SK-N-SH (cell line): ENCODE data around the gene PDZRN4.

Experiments used
- CTCF ChIP-seq: fragments of 200-600 bp; sonication (generic); IDR thresholded peaks from 2 replicates; pipeline ENCODE4 v1.6.1; 2017; ENCODE audit warnings: antibody characterized with exemption, mild to moderate bottlenecking, moderate library complexity
- ELF1 ChIP-seq: IDR thresholded peaks from 2 replicates; pipeline ENCODE4 v1.4.0; 2012
- EP300 ChIP-seq, 2 experiments: IDR thresholded peaks; 2 replicates each; pipeline versions ENCODE4 v1.4.0 to v1.6.1; 2012; ENCODE audit warnings: borderline replicate concordance in 1 of 2, low read depth in 1 of 2, low read length in 1 of 2
- NFIC ChIP-seq: IDR thresholded peaks from 2 replicates; pipeline ENCODE4 v1.4.0; 2012; ENCODE audit warnings: borderline replicate concordance
- POLR2AphosphoS5 ChIP-seq: IDR thresholded peaks from 2 replicates; pipeline ENCODE4 v1.6.1; 2012; ENCODE audit warnings: low read depth, low read length
- RCOR1 ChIP-seq: fragments of 150-350 bp; IDR thresholded peaks from 2 replicates; pipeline ENCODE4 v1.6.1; 2017; ENCODE audit warnings: antibody characterized with exemption, low read length
- TCF12 ChIP-seq: IDR thresholded peaks from 2 replicates; pipeline ENCODE4 v1.4.0; 2012
- USF2 ChIP-seq: fragments of 150-350 bp; IDR thresholded peaks from 2 replicates; pipeline ENCODE4 v1.6.1; 2017; ENCODE audit warnings: antibody characterized with exemption, low read length, low read depth, borderline replicate concordance
- YY1 ChIP-seq: IDR thresholded peaks from 2 replicates; pipeline ENCODE4 v1.4.0; 2012; ENCODE audit warnings: low read depth, mild to moderate bottlenecking

- TF ChIP-seq USF2 (no peak), ELF1 (no peak), TCF12 (no peak), CTCF (no peak), NFIC (no peak), POLR2AphosphoS5 (no peak), EP300 (IDR thresholded peaks at IDR 0.05; ENCODE audit: borderline replicate concordance in 1 of 2, low read depth in 1 of 2, low read length in 1 of 2) (no peak), YY1 (no peak), RCOR1 (no peak)
Measured at GRCh38 chr12:41274643-41275042, 86.5 kb downstream of the PDZRN4 start.
